NCI-H146 (cell line): Measurements from ENCODE around the gene ERCC6L2.

ENCODE experiments used
- DNase-seq: peaks from one replicate; lab custom pipeline; 2025; lab: John Stamatoyannopoulos, UW

Gene ERCC6L2

GRCh38 chr9:95875305-95876137 lies at the start of gene ERCC6L2:
Gene ERCC6L2 (plus strand): TSS chr9:95875691. CDS start chr9:95876039, 348 bp downstream.
- DNase-seq, result no peak

- no peak for DNase-seq
Observed at GRCh38 chr9:95826183-95826838, 49.2 kb upstream of the ERCC6L2 start.

DNA sequence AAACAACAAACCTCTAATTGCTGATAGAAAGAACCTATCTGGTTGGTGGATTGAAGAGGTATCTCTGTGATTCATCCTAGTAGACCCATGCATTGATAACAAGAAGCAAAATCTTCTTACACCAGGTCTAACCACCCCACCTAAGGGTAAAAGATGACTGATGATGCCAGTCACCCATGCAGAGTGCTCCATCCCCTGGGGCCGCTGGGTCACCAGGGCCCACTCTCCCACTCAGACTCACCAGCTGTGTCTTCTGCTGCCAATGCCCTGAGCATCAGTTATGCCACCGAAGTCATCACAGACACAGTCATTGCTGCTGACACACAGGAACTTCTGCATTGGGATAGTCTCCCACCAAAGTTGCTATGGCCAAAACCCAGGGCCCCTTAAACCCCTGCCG lies 44.7 kb upstream of the ERCC6L2 start:
- no peak for DNase-seq

GRCh38 chr9:95831810-95832209 lies 43.7 kb upstream of the ERCC6L2 start:
- DNase-seq, result no peak

GRCh38 chr9:95833546-95834178 lies 41.8 kb upstream of the ERCC6L2 start:
- DNase-seq, result no peak

GRCh38 chr9:95834281-95834907 lies 41.1 kb upstream of the ERCC6L2 start:
- no peak for DNase-seq

DNA sequence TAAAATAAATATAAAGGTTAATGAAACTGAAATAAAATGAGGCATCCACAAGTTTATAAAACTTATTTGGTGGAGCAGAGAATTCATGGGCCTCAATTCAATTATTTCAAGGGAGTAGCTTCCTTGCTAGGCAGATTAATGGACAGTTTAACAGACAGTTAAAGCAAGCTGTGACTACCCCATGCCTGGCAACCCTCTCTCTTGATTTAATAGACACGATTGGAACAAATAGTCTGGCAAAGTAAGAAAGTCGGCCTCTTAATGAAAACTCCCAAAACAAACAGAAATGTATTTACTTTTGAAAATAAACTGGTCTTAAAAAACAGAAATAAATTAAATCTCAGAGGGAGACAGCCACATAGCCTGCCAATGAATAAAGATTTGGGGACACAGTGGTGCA lies 40.1 kb upstream of the ERCC6L2 start:
- no peak for DNase-seq

- DNase-seq, result no peak
Observed at GRCh38 chr9:95836072-95836471, 39.4 kb upstream of the ERCC6L2 start.

GRCh38 chr9:95839012-95839411 lies 36.5 kb upstream of the ERCC6L2 start:
- DNase-seq, result no peak

GRCh38 chr9:95840074-95840473 lies 35.4 kb upstream of the ERCC6L2 start:
- no peak for DNase-seq

DNA sequence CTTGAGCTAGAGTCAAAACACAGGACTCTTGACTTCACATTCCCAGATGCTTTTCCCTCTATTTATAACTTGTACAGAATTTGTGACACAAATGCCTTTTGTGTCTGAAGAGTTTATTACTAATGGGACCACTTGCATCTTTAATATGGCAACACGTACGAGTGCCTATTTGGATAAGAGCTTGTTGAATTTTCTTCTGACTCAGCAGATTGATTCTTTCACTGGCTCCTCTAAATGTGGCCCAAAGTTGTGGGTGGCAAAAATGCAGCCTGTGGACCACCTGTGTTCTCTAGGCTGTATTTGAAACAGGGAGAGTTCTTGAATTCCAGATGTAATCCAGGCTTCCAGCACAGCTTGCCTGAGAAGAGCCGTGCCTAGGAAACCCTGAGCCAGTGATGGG lies 34.1 kb upstream of the ERCC6L2 start:
- no peak for DNase-seq

- DNase-seq, result no peak
Observed at GRCh38 chr9:95845751-95846150, 29.7 kb upstream of the ERCC6L2 start.

DNA sequence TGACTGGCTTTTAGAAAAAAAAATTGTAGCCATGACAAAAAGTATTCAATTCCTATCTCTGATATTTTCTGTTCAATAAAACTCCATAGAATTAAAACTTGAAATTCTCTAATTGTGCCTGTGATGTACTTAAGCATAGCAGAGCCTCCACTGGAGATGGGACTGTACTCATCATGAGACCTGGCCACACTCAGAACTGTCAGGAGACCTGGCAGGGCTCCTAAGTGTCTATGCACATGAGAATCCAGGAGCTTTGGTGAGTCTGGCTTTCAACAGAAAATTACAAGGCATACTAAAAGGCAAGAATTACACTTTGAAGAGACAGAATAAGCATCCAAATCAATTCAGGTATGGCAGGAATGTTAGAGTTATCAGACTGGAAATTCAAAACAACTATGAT lies 26.7 kb upstream of the ERCC6L2 start:
- DNase-seq, result no peak

DNA sequence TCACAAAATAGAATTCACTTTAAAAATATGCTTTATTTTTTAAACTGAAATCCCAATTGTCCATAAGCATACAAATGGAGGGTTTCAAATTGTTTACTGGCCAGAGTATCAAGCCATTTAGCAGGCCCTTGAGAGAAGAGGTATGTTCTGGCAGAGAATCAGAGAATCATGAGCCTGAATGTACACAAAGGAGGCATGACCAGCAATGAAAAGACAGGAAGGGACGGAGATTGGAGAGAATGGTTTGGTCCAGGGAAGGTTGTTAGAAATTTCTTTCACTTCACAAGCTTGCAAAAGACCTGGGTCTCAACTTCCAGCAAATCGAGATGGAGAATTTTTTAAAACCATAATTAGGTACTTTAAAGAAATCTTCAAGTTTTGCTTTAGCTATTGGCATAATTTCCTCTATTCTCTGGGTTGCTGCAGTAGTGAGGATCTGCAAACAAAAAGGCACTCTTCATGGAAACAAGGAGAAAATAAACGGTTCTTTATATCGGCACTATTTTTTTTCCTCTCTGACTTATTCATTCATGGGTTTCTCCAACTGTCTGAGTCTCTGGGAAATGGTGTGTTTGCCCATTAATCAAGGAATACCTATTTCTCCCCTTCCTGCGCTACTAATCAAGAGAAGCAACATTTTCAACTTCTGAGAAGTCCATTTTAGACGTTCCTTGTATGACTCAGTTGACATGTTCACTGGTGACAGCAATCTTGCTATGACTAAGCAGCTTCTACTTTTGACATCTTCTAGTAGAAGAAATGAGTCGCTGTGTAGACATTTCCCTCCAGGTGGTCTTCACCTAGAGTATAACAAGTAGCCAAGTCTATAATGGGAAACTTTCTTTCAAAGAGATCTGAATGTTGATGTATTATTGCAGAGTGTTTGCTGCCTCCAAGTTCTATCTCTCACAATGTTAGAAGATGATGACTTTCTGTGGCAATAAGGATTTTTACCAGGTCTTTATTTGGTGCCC lies 23.1 kb upstream of the ERCC6L2 start:
- no peak for DNase-seq

DNA sequence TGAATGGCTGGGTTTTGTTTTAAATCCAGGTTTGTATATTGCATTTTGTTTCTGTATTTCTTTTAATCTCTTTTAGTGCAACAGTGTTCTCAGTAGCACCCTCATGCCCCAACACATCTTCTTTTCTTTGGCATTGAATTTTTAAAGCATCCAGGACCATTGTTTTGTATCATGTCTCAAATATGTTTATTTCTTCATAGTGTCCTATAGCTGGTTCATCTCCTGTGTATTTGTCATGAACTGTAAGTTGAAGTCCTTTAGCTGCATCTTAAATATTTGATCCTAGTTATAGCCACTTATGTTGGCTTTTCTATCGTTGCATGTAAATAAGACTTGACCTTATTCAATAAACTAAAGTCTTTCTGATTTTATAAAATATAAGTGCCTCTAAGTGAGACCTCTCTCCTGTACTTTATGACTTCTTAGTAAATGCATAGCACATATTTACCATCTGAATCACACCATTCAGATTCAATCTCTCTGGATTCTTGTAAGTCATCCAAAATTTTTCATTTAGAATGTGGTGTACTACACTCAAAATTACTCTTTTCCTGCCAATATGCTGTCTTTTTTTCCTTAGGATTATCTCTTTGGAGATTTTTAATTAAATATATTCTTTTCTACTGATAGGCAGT lies 21.0 kb upstream of the ERCC6L2 start:
- no peak for DNase-seq

DNA sequence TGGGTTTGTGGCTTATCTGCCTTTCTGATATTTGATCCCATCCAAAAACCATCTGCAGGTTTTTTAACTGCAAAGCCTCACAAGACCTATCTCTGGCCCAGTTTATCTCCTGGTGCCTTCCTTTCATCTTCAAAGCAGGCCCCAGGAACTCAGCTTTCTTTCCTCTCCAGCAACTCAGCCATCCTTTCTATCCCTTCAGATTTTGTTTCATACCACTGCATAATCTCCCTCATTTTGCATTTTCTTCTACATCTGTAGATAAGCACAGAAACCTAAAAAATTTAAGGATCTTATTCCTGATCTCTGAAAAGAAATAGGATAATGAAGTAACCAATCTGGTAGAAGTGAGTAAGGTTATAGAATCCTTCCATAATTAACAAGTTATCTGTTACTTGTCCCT lies 19.5 kb upstream of the ERCC6L2 start:
- no peak for DNase-seq

GRCh38 chr9:95857124-95857523 lies 18.4 kb upstream of the ERCC6L2 start:
- DNase-seq, result no peak

DNA sequence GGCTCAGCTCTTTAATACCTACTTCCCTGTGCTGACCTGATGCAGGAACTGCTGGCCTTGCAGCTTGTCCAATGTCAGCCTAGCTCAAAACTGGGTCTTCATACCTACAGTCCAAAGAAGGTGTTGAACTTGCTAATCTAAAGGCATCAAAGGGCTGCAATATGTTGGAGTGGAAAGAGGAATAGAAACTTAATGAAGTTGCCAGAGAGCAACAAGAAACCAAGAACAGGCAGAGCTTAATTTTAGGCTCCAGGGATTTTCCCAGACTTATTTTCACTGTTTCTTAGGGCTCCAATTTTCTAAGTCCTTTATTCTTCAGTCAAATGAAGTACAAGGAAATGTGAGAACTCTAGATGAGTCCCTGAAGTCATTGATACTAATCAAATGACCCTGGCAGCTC lies 17.6 kb upstream of the ERCC6L2 start:
- DNase-seq, result no peak

GRCh38 chr9:95862343-95862742 lies 13.1 kb upstream of the ERCC6L2 start:
- DNase-seq, result no peak

- DNase-seq, result no peak
Observed at GRCh38 chr9:95864852-95865580, 10.5 kb upstream of the ERCC6L2 start.
